ENCODE data around the gene GALNT14.
A peak's percentile ranks its signal among the peaks of the same experiment; 100 is the strongest.

Gene GALNT14

GRCh38 chr2:30862054-30862651 is 276.1 kb downstream of the GALNT14 start:
- TF ChIP-seq, protein P1, sequence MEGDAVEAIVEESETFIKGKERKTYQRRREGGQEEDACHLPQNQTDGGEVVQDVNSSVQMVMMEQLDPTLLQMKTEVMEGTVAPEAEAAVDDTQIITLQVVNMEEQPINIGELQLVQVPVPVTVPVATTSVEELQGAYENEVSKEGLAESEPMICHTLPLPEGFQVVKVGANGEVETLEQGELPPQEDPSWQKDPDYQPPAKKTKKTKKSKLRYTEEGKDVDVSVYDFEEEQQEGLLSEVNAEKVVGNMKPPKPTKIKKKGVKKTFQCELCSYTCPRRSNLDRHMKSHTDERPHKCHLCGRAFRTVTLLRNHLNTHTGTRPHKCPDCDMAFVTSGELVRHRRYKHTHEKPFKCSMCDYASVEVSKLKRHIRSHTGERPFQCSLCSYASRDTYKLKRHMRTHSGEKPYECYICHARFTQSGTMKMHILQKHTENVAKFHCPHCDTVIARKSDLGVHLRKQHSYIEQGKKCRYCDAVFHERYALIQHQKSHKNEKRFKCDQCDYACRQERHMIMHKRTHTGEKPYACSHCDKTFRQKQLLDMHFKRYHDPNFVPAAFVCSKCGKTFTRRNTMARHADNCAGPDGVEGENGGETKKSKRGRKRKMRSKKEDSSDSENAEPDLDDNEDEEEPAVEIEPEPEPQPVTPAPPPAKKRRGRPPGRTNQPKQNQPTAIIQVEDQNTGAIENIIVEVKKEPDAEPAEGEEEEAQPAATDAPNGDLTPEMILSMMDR (IDR thresholded peaks at IDR 0.05; ENCODE audit: low read depth, low read length), result peak; percentile 84
- DNase-seq, result peak; percentile 80
- Histone ChIP-seq H3K27ac (no peak overlapping the region), H3K27me3 (ENCODE audit: insufficient read depth, low read depth, severe bottlenecking) (no peaks in the 10 kb centered on the region), H3K4me3 (ENCODE audit: low read depth, low read length) (no peak overlapping the region), H3K9me3 (ENCODE audit: severe bottlenecking) (no peaks in the 10 kb centered on the region), H3K36me3 (no peaks in the 10 kb centered on the region)

DNA sequence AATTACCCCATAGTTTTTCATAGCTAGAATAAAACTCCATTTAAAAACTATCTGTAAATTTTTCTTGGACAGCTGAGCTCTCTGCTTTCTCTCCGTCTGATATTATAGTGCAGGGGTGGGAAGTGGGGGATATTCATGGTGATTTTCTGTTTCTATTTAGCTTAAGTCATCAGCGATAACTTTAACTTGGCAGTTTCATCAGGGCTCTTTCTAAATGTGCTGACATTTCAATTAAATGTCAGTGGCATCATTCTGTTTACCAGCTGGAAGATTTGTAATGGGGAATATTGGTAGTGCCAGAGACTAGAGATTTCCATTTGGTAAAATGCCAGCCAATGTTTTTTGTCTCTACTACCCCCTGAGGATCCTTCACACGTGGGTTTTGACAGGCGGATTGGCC is 277.5 kb downstream of the GALNT14 start:
- Histone ChIP-seq H3K4me3 (ENCODE audit: low read depth, low read length) (no peak overlapping the region), H3K36me3 (no peaks in the 10 kb centered on the region), H3K27ac (no peak overlapping the region), H3K27me3 (ENCODE audit: insufficient read depth, low read depth, severe bottlenecking) (no peaks in the 10 kb centered on the region), H3K9me3 (ENCODE audit: severe bottlenecking) (peaks cover 5% of the 10 kb centered on the region)
- TF ChIP-seq, protein P1 (IDR thresholded peaks at IDR 0.05; ENCODE audit: low read depth, low read length), result no peak
- DNase-seq, result no peak
